ENCODE measurements around the gene CEP55.

Gene CEP55

DNA sequence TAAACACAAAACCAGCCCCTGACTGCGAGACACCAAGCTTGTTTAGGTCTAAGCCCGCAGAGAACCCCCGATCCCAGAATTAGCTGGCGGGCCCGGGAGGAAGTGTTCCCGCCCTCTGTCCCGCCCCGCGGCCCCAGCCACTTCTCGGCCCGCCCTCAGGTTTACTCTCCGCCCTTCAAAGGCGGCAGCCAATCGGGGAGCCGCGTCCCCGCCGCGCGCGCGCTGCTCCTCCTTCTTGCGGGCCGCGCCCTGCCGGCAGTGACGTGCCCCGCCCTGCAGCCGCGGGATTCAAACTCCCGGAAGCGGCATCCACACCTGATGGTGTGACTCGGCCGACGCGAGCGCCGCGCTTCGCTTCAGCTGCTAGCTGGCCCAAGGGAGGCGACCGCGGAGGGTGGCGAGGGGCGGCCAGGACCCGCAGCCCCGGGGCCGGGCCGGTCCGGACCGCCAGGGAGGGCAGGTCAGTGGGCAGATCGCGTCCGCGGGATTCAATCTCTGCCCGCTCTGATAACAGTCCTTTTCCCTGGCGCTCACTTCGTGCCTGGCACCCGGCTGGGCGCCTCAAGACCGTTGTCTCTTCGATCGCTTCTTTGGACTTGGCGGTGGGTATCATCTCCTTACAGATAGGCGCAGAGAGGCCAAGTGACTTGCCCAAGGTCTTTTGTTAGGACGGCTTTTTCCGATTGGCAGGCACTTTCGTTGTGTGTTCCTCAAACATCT is at the start of gene CEP55:
CEP55 (plus strand) TSS at position 291 of the 720 bp plus-strand sequence. CDS start 3,440 bp downstream, outside the sequence.
- peak within 1 kb of the TSS in 19 of 21 experiments; percentile 20 to 86 (median 60) for H3K27ac ChIP-seq
- peak within 1 kb of the TSS; percentile 41 to 75 (median 70) for H3K4me3 ChIP-seq

DNA sequence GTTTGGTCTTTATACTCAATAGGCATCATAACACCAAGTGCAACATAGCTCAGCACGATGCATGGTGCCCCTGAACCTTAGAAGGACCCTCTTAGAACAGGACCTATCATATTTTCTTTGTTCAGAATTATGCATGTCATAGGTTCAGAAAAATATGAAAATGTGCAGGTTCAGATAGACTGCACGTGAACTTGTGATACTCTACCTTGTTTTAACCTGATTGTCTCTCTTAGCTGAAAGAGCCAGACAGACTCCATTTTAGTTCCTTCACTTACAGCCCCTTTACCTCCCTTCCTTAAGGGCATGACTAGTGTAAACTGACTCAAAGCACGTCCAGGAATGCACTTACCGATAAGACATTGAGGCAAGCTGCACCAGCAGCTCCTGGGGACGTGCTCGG is 49.4 kb upstream of the CEP55 start:
- Histone ChIP-seq H3K4me3 (no peak overlapping the region), H3K27ac (peak overlapping the region in 13 of 21 experiments; percentile 1 to 87 (median 79))

DNA sequence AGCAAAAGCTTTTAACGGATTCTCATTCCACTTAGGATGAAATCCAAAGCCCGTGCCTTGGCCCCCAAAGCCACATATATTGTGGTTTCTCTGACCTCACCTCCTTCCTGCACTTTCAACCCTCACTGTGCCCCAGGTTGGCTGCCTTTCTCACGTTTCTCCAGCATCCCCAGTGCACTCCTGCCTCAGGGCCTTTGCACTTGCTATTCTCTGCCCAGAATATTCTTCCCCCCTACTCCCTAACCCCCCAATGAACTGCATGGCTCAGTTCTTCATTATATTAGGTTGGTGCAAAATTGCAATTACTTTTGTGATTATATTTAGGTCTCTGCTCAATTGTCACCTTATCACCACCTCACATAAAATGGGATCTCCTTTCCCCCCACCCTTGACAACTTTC is 48.4 kb upstream of the CEP55 start:
- no peak overlapping the region for H3K4me3 ChIP-seq
- H3K27ac ChIP-seq = peak overlapping the region in 4 of 21 experiments; percentile 6 to 21 (median 14)

DNA sequence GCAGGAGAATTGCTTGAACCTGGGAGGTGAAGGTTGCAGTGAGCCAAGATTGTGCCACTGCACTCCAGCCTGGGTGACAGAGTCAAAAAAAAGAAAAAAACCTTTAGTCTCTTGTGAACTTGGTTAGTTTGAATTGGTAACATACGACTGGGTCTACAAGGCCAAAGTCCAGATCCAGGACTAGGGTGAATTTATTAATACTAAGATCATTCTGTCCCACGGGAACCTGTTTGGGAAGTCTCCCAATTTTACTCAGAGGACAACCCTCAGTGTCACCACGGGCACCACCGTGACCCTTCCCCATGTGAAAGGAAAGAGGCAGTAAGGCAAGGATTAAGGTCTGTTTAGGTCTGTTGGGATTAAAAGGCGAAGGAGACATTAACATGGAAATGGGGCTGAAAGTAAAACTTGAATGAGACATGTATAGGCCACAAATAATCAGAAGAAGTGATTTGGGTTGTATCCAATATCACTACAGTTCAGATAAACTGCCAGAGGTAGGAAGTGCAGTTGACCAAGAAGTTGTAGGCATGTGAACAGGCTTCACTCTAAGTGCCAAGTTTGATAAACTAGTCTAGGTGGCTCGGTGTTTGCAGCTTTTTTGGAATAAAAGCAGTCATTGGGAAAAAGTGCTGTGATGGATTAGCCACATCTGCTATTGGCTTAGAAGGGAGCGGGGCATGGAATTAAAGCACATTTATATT is 45.0 kb upstream of the CEP55 start:
- Histone ChIP-seq H3K27ac (peak overlapping the region in 4 of 21 experiments; percentile 14 to 49 (median 46)), H3K4me3 (no peak overlapping the region)

DNA sequence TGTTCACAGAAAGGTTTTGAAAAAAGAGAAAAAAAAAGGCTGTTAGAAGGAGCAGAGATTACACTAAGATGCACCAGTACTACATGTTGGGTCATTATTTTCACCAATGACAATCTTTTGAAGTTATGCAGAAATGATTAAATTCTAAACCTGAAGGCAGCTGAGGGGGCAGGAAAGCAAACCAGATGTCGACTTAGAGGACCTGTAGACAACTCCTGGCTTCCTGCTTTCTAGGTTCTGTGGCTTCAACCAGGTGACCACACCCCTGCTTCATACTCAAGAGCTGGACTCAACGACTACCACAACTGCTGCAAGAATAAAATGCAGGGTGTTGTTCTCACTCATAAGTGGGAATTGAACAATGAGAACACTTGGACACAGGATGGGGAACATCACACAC is 44.3 kb upstream of the CEP55 start:
- no peak overlapping the region for H3K4me3 ChIP-seq
- peak overlapping the region in 1 of 21 experiments; percentile 14 for H3K27ac ChIP-seq

DNA sequence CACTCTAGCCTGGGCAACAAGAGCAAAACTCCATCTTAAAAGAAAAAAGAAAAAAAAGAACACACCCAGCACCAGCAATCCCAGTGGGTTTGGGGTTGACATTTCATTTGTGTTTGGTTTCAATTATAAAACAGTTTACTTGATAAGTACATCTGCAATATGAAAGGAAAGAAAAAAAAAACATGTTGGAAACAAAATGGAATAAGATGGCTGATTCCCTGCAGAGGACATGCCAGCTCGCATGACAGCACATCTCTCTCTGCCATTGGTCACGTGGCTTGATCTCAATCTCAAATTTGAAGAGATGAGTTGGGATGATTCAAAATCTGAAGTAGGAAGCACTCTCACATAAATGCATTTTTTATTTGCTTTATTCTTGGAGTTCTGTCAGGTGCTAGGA is 42.3 kb upstream of the CEP55 start:
- no peak overlapping the region for H3K4me3 ChIP-seq
- peak overlapping the region in 7 of 21 experiments; percentile 8 to 57 (median 52) for H3K27ac ChIP-seq

DNA sequence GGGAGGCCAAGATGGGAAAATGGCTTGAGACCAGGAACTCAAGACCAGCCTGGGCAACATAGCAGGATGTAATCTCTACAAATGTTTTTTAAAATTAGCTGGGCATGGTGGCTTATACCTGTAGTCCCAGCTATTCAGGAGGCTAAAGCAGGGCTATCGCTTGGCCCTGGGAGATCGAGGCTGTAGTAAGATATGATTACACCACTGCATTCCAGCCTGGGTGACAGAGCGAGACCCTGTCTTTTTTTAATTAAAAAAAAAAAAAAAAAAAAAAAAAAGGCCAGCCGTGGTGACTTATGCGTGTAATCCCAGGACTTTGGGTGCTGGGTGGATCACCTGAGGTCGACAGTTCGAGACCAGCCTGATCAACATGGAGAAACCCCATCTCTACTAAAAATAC is 41.7 kb upstream of the CEP55 start:
- H3K27ac ChIP-seq = peak overlapping the region in 7 of 21 experiments; percentile 21 to 66 (median 57)
- no peak overlapping the region for H3K4me3 ChIP-seq

DNA sequence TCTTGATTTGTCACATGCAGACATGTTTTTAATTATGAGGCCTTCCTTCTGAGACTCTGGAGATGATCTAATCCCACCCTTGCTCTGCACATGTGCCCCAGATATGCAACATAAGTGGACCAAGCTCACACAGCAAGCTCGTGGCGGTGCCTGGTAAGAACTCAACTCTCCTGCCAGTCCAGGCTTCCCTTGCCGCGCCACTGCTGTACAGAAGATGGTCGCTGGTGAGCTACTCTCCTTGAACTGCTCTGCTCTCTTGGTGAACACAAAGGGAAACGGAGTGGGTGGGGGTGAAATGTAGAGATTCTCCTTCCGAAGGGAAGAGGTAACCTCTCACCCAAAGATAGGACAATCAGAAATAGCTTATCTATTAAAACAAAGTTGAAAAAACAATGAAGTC is 39.9 kb upstream of the CEP55 start:
- Histone ChIP-seq H3K27ac (peak overlapping the region in 10 of 21 experiments; percentile 3 to 94 (median 32)), H3K4me3 (no peak overlapping the region)

DNA sequence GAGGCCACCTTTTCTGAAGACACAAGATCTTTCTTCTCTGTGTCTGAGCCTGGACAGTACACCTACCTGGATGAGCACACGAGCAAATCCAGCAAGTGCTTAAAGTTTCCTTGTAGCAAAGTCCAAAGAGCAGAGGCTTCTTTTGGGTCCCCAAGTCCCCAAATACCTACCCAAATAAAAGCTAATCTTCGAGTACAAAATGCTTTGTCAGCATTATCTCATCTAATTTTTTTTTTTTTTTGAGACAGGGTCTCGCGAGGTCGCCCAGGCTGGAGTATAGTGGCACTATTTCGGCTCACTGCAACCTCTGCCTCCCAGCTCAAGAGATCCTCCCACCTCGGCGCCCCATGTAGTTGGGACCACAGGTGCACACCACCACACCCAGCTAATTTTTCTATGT is 38.9 kb upstream of the CEP55 start:
- H3K27ac ChIP-seq = peak overlapping the region in 10 of 21 experiments; percentile 29 to 94 (median 78)

DNA sequence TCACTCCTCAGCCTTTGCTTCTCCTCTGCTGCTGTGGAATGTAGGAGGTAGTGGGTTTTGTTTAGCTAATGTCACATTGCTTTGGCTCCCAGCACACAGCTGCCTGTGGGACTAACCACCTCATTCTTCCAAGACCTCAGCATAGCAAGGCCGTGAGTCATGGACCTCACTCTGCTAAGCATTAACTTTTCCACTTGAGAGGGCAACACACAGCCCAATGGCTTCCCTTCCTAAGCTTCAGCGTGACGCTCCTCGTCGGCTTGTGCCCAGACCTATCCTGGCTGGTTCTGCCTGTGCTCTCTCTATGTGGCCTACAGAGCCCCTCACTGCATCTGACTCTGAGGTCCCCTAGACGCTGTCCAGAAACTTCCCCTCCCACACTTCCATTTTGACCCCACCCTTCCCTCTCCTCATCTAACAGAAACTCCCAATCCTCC is 37.6 kb upstream of the CEP55 start:
- Histone ChIP-seq H3K4me3 (no peak overlapping the region), H3K27ac (peak overlapping the region in 20 of 21 experiments; percentile 59 to 94 (median 78))

More for the DNA sequence above, 38.9 kb upstream of the CEP55 start:
- no peak overlapping the region for H3K4me3 ChIP-seq

DNA sequence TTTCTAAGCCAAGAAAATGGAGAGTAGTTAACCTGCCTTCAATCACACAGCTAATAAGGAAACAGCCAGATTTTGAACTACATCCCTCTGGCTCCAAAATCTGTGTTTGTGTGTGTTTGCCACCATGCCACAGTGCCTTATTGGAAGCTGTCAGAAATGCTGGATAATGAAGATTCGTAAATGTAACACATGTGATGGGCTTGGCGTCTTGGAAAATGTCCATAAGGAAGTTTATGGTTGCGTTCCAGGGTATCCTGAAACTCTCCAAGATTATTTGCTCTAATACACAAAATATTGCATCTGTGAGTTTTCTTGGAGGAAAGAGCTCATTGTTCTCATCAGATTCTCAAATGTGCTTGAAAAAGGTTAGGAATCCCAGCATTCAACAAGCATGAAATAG is 36.9 kb upstream of the CEP55 start:
- Histone ChIP-seq H3K4me3 (no peak overlapping the region), H3K27ac (peak overlapping the region in 20 of 21 experiments; percentile 59 to 94 (median 78))

DNA sequence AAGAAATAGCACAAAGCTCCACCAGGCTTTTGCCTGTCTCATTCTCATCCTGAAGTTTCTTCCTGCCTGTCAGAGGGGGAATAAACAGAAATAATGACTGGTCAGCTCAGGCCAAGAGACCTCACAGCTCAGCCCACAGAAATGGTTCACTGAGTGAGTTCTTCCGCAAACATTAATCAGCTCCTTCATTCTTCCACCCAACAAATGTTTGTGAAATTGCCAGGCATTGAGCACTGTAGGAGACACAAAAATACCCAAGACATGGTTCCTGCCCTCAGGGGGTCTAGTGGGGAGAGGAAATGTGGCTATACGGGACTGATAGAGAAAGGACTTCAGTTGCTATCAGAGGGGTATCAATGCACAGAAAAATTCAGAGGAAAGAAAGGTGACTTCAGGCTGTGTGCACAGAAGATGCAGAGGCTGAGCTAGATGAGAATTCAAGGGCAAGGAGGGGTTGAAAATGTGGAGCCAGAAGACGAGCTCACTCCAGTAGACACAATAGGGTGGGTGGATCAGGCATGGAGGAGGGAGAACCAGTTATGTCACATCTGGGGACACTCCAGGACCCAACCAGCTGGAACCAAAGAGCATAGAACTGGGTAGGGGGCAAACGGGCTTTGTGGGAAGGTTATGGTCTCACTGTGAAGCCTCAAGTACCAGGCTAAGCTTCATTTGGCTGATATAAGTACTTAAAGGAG is 35.2 kb upstream of the CEP55 start:
- peak overlapping the region in 20 of 21 experiments; percentile 24 to 94 (median 78) for H3K27ac ChIP-seq

DNA sequence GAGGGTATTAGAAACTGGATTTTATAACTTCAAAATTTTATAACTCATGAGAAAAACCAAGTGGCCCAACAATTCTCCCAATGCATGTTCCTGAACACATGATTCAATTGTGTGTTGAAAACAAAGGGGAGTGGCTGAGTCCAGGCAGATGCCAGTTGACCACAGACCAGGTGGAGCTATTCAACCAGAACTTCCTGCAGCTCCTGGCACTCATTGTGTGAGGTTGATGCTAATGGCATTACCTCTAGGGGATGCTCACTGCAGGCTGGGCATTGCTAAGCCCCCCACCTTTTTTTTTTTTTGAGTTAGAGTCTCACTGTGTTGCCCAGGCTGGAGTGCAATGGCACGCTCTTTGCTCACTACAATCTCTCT is 34.6 kb upstream of the CEP55 start:
- H3K27ac ChIP-seq = peak overlapping the region in 20 of 21 experiments; percentile 24 to 94 (median 78)
- no peak overlapping the region for H3K4me3 ChIP-seq

More for the DNA sequence above, 35.2 kb upstream of the CEP55 start:
- H3K4me3 ChIP-seq = no peak overlapping the region

DNA sequence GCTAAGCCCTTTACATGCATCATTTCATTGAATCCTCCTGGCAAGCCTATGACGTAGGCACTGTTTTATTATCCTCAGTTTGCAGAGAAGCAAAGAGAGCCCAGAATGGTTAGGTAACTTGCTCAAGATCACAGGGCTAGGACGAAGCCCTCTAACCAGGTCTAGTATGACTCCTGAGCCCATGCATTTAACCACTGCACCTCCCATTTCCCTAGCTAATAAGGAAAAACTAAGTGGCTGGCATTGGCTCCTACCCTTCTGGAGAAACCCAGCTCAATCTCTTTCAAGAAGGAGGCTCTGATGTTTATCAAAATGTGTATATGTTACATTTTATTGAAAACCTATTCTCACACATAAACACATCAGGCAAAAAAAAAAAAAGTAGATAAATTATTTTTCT is 34.0 kb upstream of the CEP55 start:
- no peak overlapping the region for H3K4me3 ChIP-seq
- peak overlapping the region in 18 of 21 experiments; percentile 8 to 94 (median 78) for H3K27ac ChIP-seq

DNA sequence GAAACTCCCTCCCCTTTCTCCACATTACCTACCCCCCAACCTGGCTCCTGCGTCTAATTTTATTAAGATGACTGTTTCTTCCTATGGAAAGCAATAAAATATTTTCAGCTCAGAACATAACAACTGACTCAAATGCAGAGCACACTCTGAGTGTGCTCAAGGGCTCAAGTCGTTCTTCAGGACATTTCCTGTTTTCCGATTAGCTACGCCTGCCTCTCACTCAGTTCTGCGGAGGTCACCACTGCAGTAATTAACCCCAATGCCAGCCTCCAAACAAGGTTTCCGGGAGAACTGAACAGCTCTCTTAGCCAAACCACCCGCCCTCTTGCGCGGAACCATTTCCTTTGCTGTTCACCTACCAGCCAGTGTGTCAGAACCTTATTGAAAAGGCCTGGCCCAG is 33.5 kb upstream of the CEP55 start:
- Histone ChIP-seq H3K27ac (peak overlapping the region in 18 of 21 experiments; percentile 8 to 94 (median 84)), H3K4me3 (no peak overlapping the region)

DNA sequence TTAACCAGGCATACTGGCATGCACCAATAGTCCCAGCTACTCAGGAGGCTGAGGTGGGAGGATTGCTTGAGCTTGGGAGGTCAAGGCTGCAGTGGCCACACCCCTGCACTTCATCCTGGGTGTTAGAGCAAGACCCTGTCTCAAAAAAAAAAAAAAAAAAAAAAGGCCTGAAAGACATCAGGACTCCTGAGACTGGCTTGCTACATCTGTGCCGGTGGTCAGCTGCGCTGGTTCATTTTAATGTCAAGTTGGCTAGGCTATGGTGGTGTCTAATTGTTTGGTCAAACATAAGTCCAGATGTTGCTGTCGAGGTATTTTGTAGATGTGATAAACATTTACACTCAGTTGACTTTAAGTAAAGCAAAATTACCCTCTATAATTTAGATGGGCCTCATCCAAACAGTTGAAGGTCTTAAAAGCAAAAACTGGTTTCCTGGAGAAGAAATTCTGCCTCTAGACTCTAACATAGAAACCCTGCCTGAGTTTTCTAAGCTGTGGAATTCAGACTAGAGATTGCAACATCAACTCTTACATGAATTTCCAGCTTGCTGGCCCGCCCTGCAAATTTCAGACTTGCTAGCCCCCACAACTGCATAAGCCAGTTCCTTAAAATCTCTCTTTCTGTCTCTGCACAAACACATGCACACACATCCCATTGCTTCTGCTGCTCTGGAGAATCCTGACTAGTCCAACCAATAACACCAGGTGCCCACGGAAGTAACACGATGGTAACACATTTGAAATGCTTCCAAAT is 32.5 kb upstream of the CEP55 start:
- Histone ChIP-seq H3K4me3 (no peak overlapping the region), H3K27ac (peak overlapping the region; percentile 14 to 94 (median 85))

DNA sequence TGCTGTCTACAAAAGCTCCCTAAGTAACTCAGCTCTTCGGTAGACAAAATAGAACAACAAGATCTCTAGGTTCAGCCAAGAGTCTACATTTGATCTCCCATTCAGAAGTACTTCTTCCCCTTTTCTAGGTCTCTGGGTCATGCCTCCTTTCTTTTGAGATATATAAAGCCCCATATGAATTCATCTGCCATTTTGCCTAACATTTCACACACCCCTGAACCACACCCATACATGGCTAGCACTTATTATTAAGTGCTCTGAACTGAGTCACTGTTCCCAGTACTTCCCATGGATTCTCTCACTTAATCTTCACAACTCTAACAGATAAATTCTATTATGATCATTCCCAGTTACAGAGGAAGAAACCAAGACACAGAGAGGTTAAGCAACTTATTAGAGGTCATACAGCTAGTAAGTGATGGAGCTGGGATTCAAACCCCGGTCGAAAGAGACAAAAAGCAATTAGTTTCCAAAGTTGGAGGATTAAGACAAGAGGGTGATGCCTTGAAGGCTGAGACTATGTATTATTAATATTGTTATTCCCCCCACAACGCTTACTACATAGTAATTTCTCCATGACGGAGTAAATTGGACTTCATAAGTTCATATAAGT is 31.5 kb upstream of the CEP55 start:
- Histone ChIP-seq H3K4me3 (no peak overlapping the region), H3K27ac (peak overlapping the region in 20 of 21 experiments; percentile 41 to 94 (median 86))

DNA sequence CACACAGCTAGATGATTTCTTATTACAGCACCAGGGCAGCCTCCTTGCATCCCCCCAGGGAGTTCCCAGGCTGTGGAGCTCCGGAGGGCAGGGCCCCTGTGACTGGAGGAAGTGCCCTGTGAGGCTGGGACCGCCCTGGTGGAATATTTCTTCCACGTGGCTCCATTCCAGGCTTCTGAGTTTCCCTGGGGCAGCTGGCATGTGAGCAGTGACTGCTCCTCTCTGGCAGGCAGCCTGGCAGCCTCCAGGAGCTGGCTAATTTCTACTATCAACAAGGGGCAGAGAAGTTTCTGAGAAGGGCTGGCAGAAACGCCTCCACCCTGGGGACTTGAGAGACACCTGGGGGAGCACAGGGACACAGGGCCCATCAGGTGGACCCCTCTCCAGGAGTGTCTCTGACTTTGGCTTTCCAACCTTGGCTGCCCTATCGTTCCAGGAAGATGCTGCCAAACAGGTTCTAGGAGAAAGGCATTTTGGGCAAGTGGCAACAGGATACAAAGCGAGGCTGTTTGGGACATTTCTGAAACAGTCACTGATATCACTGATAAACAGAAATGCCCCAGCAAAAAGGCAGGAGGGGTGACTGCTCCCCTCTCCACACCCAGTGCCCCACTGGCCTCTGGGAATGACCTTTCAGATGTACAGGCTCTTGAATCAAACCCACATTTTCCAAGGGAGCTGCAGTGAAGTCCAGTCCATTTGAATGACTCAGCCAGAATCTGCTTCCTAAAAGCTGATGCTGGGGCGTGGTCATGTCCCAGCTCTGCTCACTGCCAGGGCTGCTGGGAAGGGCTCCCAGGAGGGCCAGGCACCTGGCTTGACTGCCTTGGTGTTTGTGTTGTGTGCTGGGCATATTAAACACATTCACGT is 30.4 kb upstream of the CEP55 start:
- no peak overlapping the region for H3K4me3 ChIP-seq

More for the DNA sequence above, 30.4 kb upstream of the CEP55 start:
- H3K27ac ChIP-seq = peak overlapping the region; percentile 67 to 94 (median 85)

All from skin epidermis (tissue), 12 donors.